H54 (cell line): Measurements from ENCODE around the gene CARNS1.

Experiments used
- DNase-seq: peaks from one replicate; pipeline ENCODE4 v3.0.0; 2011; ENCODE audit warnings: low spot score, mixed read lengths; ENCODE audit not compliant: insufficient read length
- FAIRE-seq: peaks from 3 replicates; lab custom pipeline; 2011; peaks lifted over from hg19 to GRCh38; lab: Jason Lieb, UNC
- POLR2A ChIP-seq: IDR thresholded peaks from 2 replicates; pipeline ENCODE4 v1.6.1; 2011; ENCODE audit warnings: low read depth, mild to moderate bottlenecking, low read length

The CARNS1 gene

GRCh38 chr11:67428052-67429001, 12.8 kb downstream of the CARNS1 start, which contains the start of gene RPS6KB2:
Gene RPS6KB2 (plus strand): TSS chr11:67428494. CDS start chr11:67428546, 52 bp downstream.
- FAIRE-seq (no peak), DNase-seq (peak; percentile 98)
- TF ChIP-seq POLR2A = peak; percentile 86

GRCh38 chr11:67429038-67429668, 13.7 kb downstream of the CARNS1 start:
- DNase-seq = no peak
- no peak for TF ChIP-seq POLR2A
- no peak for FAIRE-seq

GRCh38 chr11:67429722-67430121, 14.2 kb downstream of the CARNS1 start:
- no peak for FAIRE-seq
- no peak for DNase-seq
- no peak for TF ChIP-seq POLR2A

GRCh38 chr11:67431346-67432249, 16.1 kb downstream of the CARNS1 start:
- DNase-seq (no peak), FAIRE-seq (no peak)
- no peak for TF ChIP-seq POLR2A

- FAIRE-seq = no peak
- no peak for DNase-seq
- no peak for TF ChIP-seq POLR2A
Observed at GRCh38 chr11:67432655-67433349, 17.3 kb downstream of the CARNS1 start.

GRCh38 chr11:67433536-67434394, 18.3 kb downstream of the CARNS1 start:
- no peak for TF ChIP-seq POLR2A
- no peak for FAIRE-seq
- DNase-seq = no peak

GRCh38 chr11:67434395-67434881, 19.0 kb downstream of the CARNS1 start:
- TF ChIP-seq POLR2A = no peak
- DNase-seq = no peak
- no peak for FAIRE-seq

- FAIRE-seq = no peak
- 0 out of 2 replicates have a peak, but pooled peaks have one; percentile 4 for TF ChIP-seq POLR2A
- DNase-seq = no peak
Observed at GRCh38 chr11:67435031-67435726, 19.7 kb downstream of the CARNS1 start.

- FAIRE-seq = no peak
- no peak for DNase-seq
- TF ChIP-seq POLR2A = peak; percentile 4; the same call in 1 of the 2 replicates
Observed at GRCh38 chr11:67435727-67436458, 20.4 kb downstream of the CARNS1 start.

GRCh38 chr11:67436459-67437081, 21.1 kb downstream of the CARNS1 start:
- DNase-seq (no peak), FAIRE-seq (no peak)
- no peak for TF ChIP-seq POLR2A
